Activated naive CD4-positive, alpha-beta T cell (primary cell): Measurements from ENCODE around the gene FBXO44.

Source experiments
- DNase-seq, 4 experiments: peaks; one replicate each; lab custom pipeline; 2025; lab: John Stamatoyannopoulos, UW

The FBXO44 gene

DNA sequence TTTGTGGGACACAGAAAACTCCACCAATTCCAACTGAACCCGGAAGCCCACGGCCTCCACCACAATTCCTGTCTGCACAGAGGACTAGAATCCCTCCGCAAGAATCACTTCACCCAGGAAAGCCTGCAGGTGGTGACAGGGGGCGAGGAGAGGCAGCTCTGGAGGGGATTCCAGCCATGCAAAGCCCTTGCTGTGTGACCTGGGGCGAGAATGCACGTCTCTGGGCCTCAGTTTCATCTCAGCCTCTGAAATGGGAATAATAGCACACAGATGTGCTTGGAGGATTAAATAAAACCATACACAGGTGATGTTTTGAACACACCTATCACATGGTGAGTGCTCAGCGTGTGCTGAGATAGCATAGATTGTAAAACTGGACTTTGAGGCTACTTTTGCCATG, 14.6 kb upstream of the FBXO44 start:
- DNase-seq = no peak

DNA sequence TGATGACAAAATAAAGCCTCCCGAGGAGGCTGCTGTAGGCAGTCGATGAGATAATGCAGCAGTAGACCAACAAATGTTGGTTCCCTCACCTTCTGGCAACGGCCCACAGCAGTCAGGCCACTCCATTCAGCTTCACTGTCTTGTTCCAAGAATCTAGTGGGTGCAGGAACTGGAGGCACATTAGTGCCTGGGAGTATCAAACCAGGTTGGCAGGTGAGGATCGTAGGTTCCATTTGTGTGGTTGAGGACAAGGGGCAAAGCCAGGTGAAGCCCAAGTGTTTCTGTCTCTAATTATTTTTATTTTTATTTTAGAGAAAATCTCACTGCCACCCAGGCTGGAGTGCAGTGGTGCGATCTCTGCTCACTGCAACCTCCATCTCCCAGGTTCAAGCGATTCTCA, 13.7 kb upstream of the FBXO44 start:
- no peak for DNase-seq

DNA sequence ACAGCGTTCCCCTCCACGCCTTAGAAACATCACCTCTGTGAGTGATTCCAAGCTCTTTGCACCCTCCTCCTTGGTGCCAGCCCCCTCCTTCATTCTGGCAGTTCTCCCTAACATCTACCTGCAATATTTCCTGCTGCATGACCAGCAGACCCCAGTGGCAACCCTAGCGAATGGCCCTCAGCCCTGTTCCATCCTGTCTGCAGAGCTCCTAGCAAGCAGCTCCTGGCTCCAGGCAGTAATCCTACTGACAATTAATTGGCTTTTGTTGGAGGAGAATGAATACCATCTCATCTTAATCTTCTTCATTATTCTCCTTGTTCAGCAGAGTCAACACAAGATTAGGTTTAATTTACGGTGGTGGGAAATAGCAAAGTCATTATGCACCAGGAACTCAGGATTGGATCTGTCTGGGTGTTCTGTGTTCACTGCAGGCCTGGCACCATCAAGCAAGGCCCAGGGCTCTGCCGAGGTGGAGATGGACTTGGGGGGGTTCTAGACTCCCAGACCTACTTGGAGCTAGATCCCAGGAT, 12.8 kb upstream of the FBXO44 start:
- no peak for DNase-seq

- peak; percentile 32 to 55 (median 46) for DNase-seq
Measured at GRCh38 chr1:11642418-11643017, 12.2 kb upstream of the FBXO44 start.

- no peak for DNase-seq
Measured at GRCh38 chr1:11643782-11644181, 10.9 kb upstream of the FBXO44 start.

GRCh38 chr1:11645270-11645669, 9.4 kb upstream of the FBXO44 start:
- DNase-seq = no peak

DNA sequence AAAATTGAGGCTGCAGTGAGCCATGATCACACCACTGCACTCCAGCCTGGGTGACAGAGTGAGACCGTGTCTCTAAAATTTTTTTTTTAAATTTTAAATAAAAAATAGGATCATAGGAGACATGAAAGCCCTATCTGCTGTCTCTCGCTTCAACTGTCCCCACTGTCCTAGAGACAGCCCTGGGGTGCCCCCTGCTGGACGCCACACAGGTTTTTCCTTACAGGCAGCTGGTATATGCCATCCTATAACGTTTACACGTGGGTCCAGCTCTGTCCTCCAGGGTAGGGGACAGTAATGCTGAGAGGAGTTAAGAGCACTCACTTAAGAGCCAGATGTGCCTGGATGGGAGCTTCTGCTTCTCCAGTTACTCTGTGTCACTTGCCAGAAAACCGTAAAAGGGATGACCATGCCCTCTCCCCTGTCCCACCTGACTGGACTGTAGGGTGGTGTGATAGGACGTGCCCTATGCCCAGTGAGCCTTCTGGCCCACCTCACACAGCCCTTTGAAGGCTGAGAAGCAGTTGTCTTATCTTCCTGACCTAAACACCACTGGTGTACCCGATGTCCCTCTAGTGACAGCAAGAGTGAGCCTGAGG, 8.9 kb upstream of the FBXO44 start:
- peak; percentile 59 to 77 (median 76) for DNase-seq

DNA sequence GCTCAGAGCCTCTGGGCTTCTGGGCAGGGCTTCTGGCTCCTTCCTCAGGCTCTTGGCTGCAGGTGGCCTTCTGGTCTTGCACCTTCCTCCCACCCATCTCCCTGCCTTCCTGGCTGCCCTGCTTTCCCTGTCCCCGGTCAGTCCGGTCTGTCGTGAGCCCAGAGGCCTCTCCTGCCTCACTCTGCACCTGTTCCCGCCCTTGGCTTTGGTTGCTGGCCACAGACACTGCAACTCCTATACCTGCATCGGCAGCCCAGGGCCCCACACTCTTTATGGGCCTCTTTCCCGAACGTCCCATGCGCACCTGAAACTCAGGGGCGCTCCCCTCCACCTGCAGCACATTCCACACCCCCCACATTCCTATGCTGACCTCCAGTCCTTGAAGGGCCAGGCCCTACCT, 8.4 kb upstream of the FBXO44 start:
- no peak for DNase-seq

DNA sequence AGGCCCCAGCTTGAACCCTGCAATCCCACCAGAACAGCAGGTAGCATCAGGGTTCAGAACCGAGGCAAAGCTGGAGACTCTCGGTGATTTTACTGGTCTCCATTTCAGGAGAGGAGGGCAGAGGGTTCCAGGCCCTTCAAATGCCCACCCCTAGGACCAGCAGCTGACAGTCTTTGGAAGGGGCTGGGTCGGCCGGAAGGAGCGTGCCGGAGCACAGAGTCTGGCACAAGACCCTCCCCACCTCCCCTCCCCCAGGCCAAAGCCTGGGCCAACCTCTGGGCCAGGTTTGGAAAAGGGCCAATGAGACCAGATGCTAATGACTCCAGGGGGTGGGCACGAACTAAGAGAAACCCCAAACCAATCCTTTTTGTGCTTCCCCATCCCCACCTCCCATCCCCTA, 7.3 kb upstream of the FBXO44 start:
- DNase-seq = no peak

GRCh38 chr1:11648039-11648438, 6.6 kb upstream of the FBXO44 start:
- DNase-seq = no peak

DNA sequence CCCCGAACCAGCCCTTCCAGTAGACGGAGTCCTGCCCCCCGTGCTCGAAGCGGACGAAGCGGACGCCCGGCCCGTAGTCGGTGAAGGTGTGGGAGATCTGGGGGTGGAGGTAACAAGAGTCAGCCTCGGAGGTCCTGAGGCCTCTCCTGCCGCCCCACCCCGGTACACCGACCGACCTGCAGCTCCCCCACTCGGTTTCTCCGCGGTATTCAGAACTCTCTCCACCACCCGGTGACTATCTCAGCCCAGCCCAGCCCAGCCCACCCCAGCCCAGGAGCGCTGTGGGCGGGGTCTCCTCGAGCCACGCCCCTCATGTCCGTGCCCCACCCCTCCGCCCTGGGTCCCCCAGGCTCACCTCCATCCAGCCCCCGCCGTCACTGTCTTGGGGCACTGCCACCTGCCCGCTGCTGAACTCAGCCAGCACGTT, 5.9 kb upstream of the FBXO44 start:
- DNase-seq = peak in 1 of 4 experiments; percentile 27

GRCh38 chr1:11649237-11649623, 5.4 kb upstream of the FBXO44 start:
- DNase-seq = no peak

- DNase-seq = no peak
Measured at GRCh38 chr1:11649624-11650330, 4.9 kb upstream of the FBXO44 start.

GRCh38 chr1:11650331-11650991, 4.2 kb upstream of the FBXO44 start:
- DNase-seq = peak; percentile 33 to 66 (median 52)

- DNase-seq = no peak
Measured at GRCh38 chr1:11651017-11651416, 3.7 kb upstream of the FBXO44 start.

DNA sequence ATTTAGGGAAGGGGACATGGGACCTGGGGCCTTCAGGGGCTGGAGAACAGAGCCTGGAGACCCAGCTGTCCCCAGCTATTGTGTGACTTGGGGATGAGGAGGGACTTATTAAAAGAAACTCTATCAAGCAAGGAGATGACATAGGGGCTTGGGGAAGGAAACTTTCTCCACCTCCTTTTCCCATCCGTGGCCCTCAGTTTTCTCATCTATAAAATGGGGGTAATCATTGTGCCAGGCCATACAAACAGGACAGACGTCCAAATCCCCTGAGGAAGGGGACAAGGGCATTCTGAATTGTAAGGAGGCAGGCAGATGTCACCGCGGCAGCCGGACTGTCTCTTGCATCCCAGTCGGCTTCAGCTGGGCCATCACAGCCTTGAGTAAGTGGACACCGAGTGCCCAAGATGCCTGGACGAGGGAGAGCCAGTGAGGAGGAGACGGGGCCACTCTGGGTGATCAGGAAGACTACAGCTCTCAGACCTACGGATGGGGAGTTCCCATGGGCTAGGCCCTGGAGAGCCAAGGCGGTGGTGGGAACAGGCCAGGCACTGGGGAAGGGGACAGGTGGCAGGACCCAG, 2.4 kb upstream of the FBXO44 start:
- no peak for DNase-seq

GRCh38 chr1:11653101-11653860, 1.4 kb upstream of the FBXO44 start:
- DNase-seq = no peak

GRCh38 chr1:11653861-11654136, 878 bp upstream of the FBXO44 start:
- DNase-seq = no peak

GRCh38 chr1:11654939-11655808, 497 bp downstream of the FBXO44 start:
- no peak for DNase-seq

- no peak for DNase-seq
Measured at GRCh38 chr1:11657654-11658053, 3.0 kb downstream of the FBXO44 start.

- DNase-seq = no peak
Measured at GRCh38 chr1:11658542-11658941, 3.9 kb downstream of the FBXO44 start.
